GM18867 (cell line): ENCODE results near the gene HMGN3.
A peak's percentile ranks its signal among the peaks of the same experiment; 100 is the strongest.

Experiments
- ATAC-seq: cut with Tn5 transposase; IDR thresholded peaks from one replicate; pipeline ENCODE4 v1.9.1; 2021; ENCODE audit warnings: mild to moderate bottlenecking, moderate library complexity; ENCODE audit not compliant: unreplicated experiment

Gene HMGN3

DNA sequence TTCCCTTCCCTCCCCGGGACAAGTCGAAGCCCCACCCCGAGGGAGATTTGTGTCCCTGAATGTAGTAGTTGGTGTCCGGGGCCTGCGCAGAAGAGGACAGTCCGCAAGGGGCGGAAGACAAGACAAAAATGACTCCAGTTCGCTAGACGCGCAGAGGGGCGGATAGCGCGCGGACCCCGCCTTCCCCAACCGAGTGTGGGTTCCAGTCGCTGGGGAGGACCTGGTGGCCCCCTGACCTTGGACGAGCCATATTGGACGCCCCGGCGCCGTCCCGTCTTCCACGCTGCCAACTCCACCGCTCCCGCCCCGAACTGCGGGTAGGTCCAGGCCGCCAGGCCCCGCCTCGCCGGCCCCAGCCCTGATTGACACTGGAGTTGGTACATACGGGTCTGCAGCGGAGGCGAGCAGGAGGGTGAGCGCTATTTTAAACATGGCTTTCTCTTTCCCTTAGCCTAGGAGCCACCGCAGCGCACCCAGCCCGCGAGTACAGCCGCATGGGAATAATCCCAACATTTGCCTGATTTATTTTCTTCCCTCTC, 802 bp downstream of the HMGN3 start:
- ATAC-seq: peak; percentile 75

DNA sequence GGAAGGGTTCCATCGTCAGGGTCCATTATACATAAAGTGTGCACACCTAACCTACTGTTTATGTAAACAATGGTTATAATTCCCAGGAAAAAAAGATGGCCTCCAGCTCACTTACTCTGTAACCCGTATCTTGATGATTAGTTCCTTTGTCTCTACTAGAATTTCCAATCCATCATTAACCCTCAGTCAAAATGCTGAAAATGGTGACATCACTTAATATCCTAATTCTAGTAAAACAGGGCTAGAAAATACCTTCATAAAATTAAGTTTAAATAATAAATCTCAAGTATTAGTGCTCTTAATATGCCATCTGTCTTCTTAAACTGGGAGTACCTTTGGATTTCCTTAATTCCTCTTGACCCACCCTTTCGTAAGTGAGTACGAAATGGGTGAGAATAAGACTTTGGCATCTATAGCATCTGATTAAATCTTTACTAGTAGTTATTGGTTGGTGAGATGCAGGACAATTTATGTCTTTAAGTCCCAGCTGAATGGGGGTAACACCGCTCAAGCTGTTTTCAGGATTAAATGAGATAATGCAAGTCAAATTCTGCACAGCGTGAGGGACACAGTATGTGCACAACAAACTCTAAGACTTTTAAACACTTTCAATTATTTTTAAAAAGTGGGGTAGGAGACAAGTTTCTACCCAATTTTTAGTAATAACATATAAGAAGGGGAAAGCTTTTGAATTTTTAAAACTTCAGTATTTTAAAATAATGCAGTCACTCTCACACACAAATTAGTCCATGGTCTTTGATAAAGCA, 1.6 kb downstream of the HMGN3 start:
- no peak for ATAC-seq

DNA sequence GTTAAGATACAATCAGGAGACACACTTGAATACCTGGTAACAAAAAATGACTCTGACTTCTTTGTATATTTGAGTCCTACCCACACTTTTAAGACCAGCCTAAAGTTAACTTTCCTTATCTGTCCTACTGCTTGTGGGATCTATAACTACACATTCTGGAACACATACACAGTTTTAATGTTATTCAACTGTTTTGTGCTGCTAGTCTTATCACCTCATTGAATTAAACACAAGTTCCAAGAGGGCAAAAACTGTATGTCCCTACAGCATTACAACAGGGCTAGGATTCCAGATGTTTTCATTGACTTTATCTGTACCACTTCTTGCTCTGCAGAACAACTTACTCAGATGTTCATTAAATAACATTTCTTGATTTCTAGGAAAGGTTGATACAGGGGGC, 2.8 kb downstream of the HMGN3 start:
- no peak for ATAC-seq

DNA sequence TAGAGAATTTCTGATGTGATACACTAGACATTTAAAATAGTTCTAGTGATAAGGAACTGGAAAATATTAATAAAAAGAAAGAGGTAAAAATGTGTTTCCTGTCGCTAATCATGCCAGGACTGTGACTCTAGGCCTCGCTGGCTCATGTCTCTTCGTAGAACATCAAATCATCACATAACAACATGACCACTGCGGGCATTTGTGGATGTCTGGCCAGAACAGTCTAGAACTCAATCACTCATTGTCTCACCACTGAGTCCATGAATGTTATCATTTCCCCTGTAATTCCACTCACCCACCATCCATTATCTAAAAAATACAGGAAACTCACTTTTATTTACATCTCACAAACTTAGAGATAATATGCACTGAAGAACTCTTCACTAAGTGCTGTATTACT, 3.4 kb downstream of the HMGN3 start:
- ATAC-seq: no peak

DNA sequence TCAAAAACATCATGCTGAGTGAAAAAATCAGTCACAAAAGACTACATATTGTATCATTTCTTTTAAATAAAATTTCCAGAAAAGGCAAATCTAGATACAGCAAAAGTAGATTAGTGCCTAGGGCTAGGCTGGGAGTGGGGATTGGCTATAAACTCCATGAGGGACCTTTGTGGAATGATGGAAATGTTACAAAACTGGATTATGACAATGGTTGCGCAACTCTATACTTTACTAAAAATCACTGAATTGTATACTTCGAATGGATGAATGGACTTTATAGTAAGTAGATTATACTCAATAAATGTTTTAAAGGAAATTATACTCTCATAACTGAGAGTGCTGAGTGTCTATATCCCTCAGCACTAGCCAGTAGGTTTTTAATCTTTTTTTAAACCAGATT, 4.3 kb downstream of the HMGN3 start:
- ATAC-seq: no peak

DNA sequence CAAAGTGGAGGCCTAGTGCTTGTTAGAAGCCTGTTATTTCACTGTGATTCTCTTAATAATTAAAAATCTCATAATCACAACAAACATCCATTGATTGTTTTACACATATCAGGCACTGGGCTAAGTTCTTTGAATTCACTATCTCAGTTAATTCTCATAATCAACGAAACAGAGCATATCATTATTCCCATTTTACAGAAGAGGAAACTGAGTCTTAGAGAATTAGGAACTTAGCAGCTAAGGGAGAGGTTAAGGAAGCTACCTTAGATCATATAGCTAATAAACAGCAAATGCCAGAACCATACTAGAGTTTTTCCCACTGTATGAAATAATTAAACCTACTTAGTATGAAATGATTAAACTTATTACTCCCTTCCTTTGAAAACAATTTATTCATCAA, 7.0 kb downstream of the HMGN3 start:
- no peak for ATAC-seq

DNA sequence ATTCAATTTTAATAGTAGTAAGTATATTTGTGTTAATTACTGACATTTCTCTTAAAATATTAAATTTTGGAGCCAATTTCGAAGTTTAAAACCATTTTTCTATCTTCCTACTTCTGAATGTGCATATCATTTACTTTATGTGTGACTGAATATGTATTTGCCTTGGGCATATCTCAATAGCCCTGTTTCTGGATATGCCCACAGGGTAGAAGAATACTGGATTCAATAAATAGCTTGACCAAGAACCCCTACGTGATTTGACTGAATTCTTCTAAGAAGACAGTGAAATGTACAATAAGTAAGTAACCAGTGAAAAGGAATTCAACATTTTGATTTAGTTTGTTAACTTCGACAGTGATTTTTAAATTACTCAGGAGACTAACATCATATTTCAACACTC, 7.8 kb downstream of the HMGN3 start:
- no peak for ATAC-seq

DNA sequence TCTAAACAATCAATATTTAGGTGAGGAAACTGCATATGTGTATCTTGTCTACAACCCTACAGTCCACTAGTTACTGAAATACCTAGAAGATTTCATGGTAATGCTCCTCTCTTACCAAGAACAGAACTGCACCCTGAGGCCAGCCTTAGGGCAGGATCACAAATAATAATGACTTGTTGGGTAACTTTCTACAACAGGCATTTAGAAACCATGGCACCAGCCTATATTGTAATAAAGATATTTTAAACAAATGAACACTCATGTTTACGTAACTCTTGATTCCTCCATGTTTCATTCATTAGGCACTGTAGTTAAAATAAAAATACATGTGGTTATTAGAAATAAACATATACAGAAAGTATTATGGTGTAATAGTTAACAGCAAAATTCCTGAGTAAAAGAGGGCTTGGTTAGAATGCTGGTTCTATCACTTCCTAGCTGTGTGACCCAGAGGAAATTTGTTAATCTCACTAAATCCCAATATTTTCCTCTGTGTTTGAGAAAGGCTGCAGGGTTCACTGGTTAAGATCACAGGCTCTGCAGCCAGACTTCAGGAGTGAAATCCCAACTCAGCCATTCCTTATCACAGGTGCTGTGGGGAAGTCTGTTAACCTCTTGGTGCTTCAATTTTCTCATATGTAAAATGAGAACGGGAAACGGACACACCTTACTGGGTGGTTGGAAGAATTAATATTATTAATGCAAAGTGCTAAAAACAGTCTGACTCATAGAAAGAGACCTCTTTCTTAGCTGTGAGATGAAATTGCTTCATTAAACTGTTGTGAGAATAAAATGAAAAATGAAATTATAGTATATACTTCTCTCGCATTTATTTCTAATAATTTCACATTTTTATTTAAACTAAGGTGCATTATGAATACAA, 8.5 kb downstream of the HMGN3 start:
- no peak for ATAC-seq

DNA sequence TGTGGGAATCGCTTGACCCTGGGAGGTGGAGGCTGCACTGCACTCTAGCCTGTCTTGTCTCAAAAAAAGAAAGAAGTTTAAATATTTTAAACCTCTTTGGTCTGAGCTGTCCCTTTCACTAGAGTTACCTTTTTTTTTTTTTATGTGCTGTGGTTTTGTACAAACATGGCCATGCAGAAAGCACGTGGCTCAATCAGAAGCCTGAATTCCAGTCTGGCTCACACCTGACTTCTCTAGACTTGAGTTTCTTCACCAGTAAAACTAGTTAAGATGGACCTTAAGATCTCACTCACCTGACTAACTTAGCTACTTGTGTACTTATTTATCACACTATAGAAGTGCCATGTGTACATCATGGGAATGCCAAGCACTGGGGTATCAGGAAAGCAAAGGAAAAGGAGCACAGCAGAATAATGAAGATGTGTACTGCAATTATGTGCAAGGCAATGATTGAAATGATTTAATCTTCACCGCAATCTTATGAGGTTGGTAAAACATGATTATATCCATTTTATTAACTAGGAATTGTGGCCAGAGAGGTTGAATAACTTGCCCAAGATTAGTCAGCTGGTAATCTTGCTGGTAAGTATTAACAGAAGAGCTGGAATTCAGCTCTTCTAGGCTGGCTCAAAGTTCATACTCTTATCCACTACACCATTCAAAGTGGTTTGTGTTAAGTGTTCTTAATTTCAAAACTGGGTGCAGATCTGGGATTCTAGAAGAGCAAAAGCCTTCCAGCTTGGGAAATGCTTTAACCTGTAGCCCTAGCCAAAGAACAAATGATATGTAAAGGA, 10.7 kb downstream of the HMGN3 start:
- no peak for ATAC-seq

DNA sequence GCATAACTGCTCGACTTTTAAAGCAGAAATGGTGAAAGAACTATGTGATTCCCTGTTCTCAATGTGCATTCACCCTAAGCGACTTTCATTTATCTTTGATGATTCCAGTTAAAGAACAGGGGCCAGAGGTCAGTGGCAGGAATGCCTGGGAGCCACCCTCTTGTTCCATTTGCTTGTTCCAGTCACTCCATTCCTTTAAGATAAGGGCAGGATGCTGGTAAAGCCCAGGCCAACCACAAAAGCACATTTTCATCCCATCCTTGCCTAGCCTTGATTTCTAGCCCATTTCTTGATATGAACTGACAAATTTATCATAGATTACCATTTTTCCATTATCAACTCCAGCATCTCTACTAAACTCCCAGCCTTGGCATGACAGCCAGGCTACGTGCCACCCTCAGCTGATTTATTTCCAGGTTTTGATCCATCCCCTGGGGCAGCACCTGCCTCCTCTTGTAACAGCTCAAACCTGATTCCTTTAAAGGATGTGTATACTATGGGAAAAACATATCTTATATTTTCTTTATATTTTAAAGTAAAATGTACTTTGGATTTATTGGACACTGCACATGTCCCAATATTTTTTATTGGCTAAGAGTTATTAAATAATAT, 19.2 kb downstream of the HMGN3 start:
- no peak for ATAC-seq

DNA sequence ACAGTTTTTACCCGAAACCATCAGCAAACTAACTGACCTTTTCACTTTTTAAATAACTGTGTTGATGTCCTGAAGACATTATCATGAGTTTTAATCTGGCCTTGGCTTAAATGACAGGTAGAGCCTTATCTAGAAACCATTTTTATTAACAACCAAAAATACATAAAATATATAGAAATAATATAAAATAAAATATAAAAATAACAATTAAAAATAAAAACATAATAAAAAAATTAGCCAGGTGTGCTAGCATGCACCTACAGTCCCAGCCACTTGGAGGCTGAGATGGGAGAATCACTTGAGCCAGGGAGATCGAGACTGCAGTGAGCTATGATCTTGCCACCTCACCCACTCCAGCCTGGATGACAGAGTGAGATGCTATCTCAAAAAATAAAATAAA, 21.6 kb downstream of the HMGN3 start:
- ATAC-seq: no peak

DNA sequence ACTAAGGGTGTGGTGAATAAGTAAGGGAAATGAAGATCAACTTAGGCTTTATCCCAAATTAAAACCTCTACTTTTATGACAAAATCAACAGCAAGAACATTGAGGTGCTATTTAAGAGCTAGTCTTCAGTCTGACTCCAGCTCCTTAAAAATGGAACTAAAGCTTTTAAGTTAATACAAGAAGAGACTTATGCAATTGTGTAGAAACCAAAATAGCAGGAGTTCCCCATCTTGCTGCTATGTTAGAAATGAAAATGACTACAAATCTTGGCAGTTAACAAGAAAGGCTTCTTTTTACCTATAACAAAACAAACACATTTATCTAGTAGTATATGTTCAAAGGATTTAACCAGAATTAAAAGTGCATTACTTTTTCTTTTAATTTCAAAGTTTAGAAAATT, 25.7 kb downstream of the HMGN3 start:
- ATAC-seq: no peak

DNA sequence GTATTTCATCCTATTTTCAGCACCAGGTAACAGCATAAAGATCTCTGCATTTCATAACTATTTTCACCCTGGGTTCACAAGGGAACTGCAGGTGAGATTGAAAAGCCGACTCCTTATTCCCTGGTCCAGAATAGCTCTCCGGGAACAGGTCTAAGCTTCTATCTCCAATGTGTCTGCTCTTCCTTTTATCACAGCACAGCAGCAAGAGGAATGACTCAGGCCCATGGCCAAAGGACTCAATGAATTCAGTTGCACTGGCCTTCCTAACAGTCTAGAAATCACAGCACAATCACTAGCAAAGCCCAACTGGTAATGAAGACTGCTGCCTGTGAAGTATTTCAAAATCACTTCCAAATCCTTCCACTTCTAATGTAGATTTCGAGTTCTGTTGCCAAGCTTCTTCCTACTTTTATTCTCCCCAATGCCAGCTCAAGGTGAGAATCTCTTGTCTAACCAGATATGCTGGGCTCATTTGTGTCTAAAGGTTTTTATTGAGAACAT, 30.7 kb downstream of the HMGN3 start:
- no peak for ATAC-seq

DNA sequence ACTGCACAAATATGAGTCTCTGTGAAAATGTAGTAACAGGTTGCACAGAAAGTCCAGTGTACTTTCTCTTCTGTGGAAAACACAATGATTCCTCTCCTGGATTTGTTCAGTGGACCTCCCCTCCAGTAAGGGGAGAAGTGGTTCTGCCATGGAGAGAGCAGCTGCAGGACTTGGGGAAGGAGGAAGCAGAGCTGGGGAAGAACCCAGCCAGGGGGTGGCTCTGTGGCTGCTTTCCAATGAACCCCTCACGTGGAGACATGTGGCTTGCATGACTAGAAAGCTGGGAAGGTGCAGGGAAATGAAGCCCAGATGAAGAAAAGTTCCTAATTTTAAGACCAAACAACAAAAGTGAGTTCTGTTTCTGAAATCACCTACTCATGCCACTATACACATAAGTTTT, 31.9 kb downstream of the HMGN3 start:
- no peak for ATAC-seq

DNA sequence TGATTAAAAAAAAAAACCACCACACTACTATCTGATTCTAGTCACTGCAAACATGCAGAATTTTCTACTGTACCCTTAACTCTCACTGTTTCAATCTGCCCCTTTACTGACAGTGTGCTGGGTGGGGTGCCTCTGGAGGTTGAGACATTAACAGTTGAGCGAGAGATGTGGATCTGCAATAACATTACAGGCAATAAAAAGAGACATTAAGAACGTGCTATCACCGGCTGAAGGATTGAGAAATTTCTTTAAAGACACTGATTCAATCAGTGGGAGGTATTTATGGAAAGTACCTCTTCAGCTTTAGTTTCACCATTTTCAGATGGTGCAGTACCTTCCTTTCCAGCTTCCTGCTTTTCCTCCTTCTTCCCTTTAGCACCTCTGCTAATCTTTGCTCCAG, 32.5 kb downstream of the HMGN3 start:
- no peak for ATAC-seq

DNA sequence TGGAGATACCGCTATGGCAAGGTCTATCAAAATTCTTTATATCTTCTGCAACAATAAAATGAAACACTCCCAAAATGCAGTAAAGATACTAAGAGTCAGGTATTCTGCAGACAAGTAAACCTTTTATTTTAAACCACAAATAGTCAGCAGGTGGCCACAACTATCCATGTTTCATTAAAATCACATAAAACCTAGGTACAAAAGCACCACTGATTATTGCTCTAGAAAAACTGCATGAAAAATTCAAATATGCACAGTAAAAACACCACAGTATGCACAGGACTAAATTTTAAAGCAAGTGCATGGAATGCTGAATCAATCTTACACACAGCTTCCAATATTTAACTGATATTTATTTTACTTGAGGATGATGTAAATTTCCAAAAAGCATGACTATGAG, 33.3 kb downstream of the HMGN3 start:
- ATAC-seq: no peak

DNA sequence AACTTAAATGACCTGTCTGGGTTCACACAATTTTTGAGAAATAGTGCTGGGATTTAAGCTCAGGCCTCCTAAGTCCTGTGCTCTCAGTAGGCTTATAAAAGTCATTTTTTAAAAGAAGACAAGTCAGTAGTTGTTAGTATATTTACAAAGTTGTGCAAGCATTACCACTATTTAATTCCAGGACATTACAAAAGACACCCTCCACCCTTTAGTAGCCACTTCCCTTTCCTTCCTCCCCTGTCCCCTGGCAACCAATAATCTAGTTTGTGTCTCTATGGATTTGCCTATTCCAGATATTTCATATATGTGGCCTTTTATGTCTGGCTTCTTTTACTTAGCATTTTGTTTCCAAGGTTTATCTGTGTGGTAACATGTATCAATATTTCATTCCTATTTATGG, 37.6 kb downstream of the HMGN3 start:
- no peak for ATAC-seq

DNA sequence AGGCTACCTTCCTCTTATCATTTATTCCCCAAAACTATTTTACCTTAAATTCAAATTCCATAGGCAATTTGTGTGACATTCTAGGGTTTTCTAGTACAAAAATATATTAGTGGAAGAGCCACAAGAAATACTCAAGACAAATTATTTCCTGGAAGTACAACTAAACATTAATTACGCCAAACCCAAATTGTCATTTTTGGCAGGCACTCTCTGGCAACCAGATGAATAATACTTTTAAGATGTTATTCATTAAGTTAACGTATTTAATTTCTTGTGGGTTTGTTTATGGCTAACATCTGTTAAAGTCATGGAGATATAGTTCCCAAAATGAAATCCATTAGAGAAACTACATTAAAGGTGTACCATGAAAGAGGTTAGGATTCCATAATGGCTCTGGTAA, 40.5 kb downstream of the HMGN3 start:
- ATAC-seq: no peak

DNA sequence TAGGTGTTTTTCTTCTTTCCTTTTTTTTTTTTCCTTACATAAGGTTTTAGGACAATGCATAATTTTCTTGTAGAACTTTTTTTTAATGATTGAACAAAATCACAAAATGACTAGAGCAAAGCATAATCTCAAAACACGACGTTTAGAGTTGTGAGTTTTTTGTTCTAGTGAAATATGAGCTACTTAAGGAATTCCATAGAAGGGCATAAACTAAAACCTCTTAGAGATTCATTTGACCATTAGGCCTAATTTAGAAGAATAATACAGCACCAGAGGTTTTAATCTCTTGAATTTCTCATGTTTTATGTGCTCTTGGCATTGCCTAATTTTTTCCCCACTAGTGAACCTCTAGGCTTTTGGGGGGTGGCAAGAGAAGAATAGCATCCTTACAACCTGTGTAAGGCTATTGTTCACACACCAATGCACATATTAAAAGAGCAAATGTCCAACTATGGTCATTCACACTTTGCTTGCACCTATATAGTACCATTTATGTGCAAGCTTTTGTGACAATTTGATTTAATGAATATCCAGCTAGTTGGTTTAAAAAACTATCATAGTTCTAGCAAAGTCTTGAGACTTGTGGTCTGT, 44.6 kb downstream of the HMGN3 start:
- ATAC-seq: no peak

DNA sequence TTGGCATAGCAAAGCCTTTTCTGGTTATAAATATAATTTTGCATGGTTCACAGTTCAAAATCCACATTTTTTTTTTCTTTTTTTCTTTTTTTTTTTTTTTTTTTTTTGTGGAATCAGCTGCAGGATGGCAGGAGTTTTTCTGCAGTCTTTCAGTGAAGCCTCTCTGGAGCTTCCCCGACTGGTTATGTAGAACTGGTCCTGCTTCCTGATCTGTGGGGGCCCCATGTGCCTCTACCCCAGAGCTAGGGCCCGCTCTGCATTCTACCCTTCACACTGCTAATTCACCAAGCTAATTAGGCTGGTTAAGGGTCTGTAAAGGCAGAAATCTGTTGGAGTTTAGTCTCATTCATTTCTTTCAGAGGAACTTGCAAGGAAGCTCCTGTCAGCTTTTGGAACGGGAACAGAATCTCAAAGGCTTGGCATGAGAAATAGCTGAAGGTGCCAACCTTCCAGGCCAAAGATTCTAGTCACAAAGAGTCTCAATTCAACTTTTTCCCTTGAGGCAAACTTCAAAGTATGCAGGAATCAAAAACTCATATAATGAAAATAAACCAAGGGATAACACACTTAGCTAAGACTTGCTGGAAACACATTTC, 45.5 kb downstream of the HMGN3 start:
- ATAC-seq: no peak
